Peyer's patch (tissue), 4 donors: Measurements from ENCODE around the gene BAHD1. TPM values are rescaled to one million over a fixed set of nuclear protein-coding genes. Genes with fewer than 3 reads are reported as not detected.

Experiments used
- DNase-seq, 3 donors: peaks; one replicate each; pipeline ENCODE4 v3.0.0-alpha.2; 2017 to 2019
- H3K27ac ChIP-seq, 4 donors: fragments of 200-600 bp; sonication (generic); one replicate each; pipeline ENCODE4 v1.5.1; 2016 to 2019
- H3K27me3 ChIP-seq, 2 donors: fragments of 200-600 bp; sonication (generic); one replicate each; pipeline ENCODE4 v1.5.1; 2019
- H3K36me3 ChIP-seq, 3 donors: fragments of 200-600 bp; sonication (generic); one replicate each; pipeline ENCODE4 v1.5.1; 2016 to 2019
- H3K4me1 ChIP-seq, 4 donors: fragments of 200-600 bp; sonication (generic); one replicate each; pipeline ENCODE4 v1.5.1; 2016 to 2019
- H3K4me3 ChIP-seq, 4 donors: fragments of 200-600 bp; sonication (generic); 1 replicate in 3 of 4; 2 replicates in 1 of 4; pipeline ENCODE4 v1.5.1; 2016 to 2019; ENCODE audit warnings: mild to moderate bottlenecking in 1 of 4
- H3K9me3 ChIP-seq, 4 donors: fragments of 200-600 bp; sonication (generic); one replicate each; pipeline ENCODE4 v1.5.1; 2016 to 2019; ENCODE audit warnings: mild to moderate bottlenecking in 1 of 4
- CTCF ChIP-seq, 6 experiments: fragments of 450-650 bp in 4 of 6; fragments of 200-600 bp in 2 of 6; sonication (generic) in 1 of 6; IDR thresholded peaks; one replicate each; pipeline ENCODE4 v1.5.1; 2017 to 2019; ENCODE audit warnings: antibody characterized with exemption in 6 of 6, mild to moderate bottlenecking in 3 of 6, moderate library complexity in 1 of 6
- POLR2A ChIP-seq, 2 donors: fragments of 450-650 bp; IDR thresholded peaks; one replicate each; pipeline ENCODE4 v1.5.1; 2017; ENCODE audit warnings: antibody characterized with exemption in 2 of 2, mild to moderate bottlenecking in 2 of 2, moderate library complexity in 2 of 2
- total RNA-seq, 4 donors: library from RNA; depleted of rRNA; stranded (reverse); fragments of >200 nt; gene quantifications; one replicate each; pipeline ENCODE4 v1.1.0, GENCODE V29; 2016

BAHD1 gene
- total RNA-seq, 4 donors from 2014 or later, result 8.3 to 41.0 (median 31.4) TPM

- DNase-seq, result peak in 1 of 3 donors; percentile 47
- no peak for TF ChIP-seq POLR2A (IDR thresholded peaks at IDR 0.05)
- TF ChIP-seq CTCF (IDR thresholded peaks at IDR 0.05), result no peak
- no peak overlapping the region for H3K4me3 ChIP-seq
- H3K36me3 ChIP-seq, result peaks cover 0 to 50% (median 0%) of the 10 kb centered on the region in 3 donors
- H3K27me3 ChIP-seq, result no peaks in the 10 kb centered on the region
- no peaks in the 10 kb centered on the region for H3K9me3 ChIP-seq
- peaks cover 5 to 30% (median 10%) of the 10 kb centered on the region in 4 donors for H3K4me1 ChIP-seq
- H3K27ac ChIP-seq, result no peak overlapping the region
Observed at GRCh38 chr15:40458495-40459371, 18.0 kb downstream of the BAHD1 start.

GRCh38 chr15:40459391-40460015 is 18.8 kb downstream of the BAHD1 start:
- TF ChIP-seq POLR2A (IDR thresholded peaks at IDR 0.05) (no peak), CTCF (IDR thresholded peaks at IDR 0.05) (no peak)

GRCh38 chr15:40460404-40460803 is 19.7 kb downstream of the BAHD1 start:
- peaks cover 0 to 65% (median 0%) of the 10 kb centered on the region in 3 donors for H3K36me3 ChIP-seq
- H3K27ac ChIP-seq, result no peak overlapping the region
- DNase-seq, result peak in 1 of 3 donors; percentile 25
- peaks cover 0 to 13% (median 2%) of the 10 kb centered on the region in 4 donors for H3K4me1 ChIP-seq
- no peak overlapping the region for H3K4me3 ChIP-seq
- H3K9me3 ChIP-seq, result no peaks in the 10 kb centered on the region
- no peaks in the 10 kb centered on the region for H3K27me3 ChIP-seq
- TF ChIP-seq POLR2A (IDR thresholded peaks at IDR 0.05) (no peak), CTCF (IDR thresholded peaks at IDR 0.05) (no peak)

More at GRCh38 chr15:40459391-40460015, 18.8 kb downstream of the BAHD1 start:
- no peak overlapping the region for H3K4me3 ChIP-seq
- H3K36me3 ChIP-seq, result peaks cover 0 to 56% (median 0%) of the 10 kb centered on the region in 3 donors
- H3K9me3 ChIP-seq, result no peaks in the 10 kb centered on the region
- H3K27me3 ChIP-seq, result no peaks in the 10 kb centered on the region
- no peak overlapping the region for H3K27ac ChIP-seq
- peaks cover 3 to 22% (median 5%) of the 10 kb centered on the region in 4 donors for H3K4me1 ChIP-seq
- peak in 1 of 3 donors; percentile 31 for DNase-seq

GRCh38 chr15:40461958-40462357 is 21.2 kb downstream of the BAHD1 start:
- no peaks in the 10 kb centered on the region for H3K27me3 ChIP-seq
- no peak for TF ChIP-seq CTCF (IDR thresholded peaks at IDR 0.05)
- no peak for TF ChIP-seq POLR2A (IDR thresholded peaks at IDR 0.05)
- H3K9me3 ChIP-seq, result no peaks in the 10 kb centered on the region
- H3K27ac ChIP-seq, result no peak overlapping the region
- no peak overlapping the region for H3K4me3 ChIP-seq
- DNase-seq, result peak in 1 of 3 donors; percentile 32
- H3K4me1 ChIP-seq, result no peaks in the 10 kb centered on the region
- peaks cover 0 to 80% (median 0%) of the 10 kb centered on the region in 3 donors for H3K36me3 ChIP-seq

GRCh38 chr15:40463279-40463678 is 22.5 kb downstream of the BAHD1 start:
- Histone ChIP-seq H3K4me1 (no peaks in the 10 kb centered on the region), H3K4me3 (no peak overlapping the region), H3K27ac (no peak overlapping the region), H3K36me3 (peaks cover 0 to 81% (median 0%) of the 10 kb centered on the region in 3 donors), H3K9me3 (no peaks in the 10 kb centered on the region), H3K27me3 (no peaks in the 10 kb centered on the region)
- DNase-seq, result no peak
- TF ChIP-seq POLR2A (IDR thresholded peaks at IDR 0.05) (no peak), CTCF (IDR thresholded peaks at IDR 0.05) (no peak)
